IMR-90 (cell line): ENCODE results near the gene B4GALNT1. TPM values are rescaled to one million over a fixed set of nuclear protein-coding genes. Genes with fewer than 3 reads are reported as not detected.

ENCODE experiments used
- ATAC-seq: fragments of 200-7000 bp; cut with Tn5 transposase; 2 replicates; pipeline ENCODE4 v1.9.1; 2020; ENCODE audit warnings: low read depth, mild to moderate bottlenecking, moderate library complexity
- BruUV-seq: library from RNA; stranded (reverse); fragments of 400-500 nt; replicated peaks from 2 replicates; lab custom pipeline; 2021; lab: Mats Ljungman, UMichigan
- CTCF ChIA-PET: fragments of 300-600 bp; formaldehyde crosslinking; extraction: SDS; loops from one replicate; lab custom pipeline; 2021; ENCODE audit warnings: antibody characterized with exemption; lab: Yijun Ruan, JAX
- POLR2A ChIA-PET: fragments of 300-600 bp; sonication (Branson Sonifier 250); formaldehyde crosslinking; loops from one replicate; lab custom pipeline; 2022; ENCODE audit warnings: antibody characterized with exemption; ENCODE audit not compliant: unreplicated experiment; lab: Charles Lee
- DNase-seq: peaks from one replicate; pipeline ENCODE4 v3.0.0; 2013
- H2AFZ ChIP-seq: replicated peaks from 2 replicates; pipeline ENCODE3; 2013; ENCODE audit warnings: low read length, mild to moderate bottlenecking; ENCODE audit not compliant: poor library complexity
- H2AK5ac ChIP-seq: 2 replicates; pipeline ENCODE4 v1.6.1; 2013; ENCODE audit warnings: low read depth, low read length, inconsistent platforms
- H2AK9ac ChIP-seq: replicated peaks from 2 replicates; pipeline ENCODE3; 2013; ENCODE audit warnings: mild to moderate bottlenecking, low read depth, low read length, moderate library complexity; ENCODE audit not compliant: poor library complexity
- H2BK120ac ChIP-seq: 2 replicates; pipeline ENCODE4 v1.6.1; 2013; ENCODE audit warnings: low read depth, low read length, inconsistent platforms
- H2BK15ac ChIP-seq: 3 replicates; pipeline ENCODE4 v1.6.1; 2013; ENCODE audit warnings: low read depth, low read length, inconsistent platforms
- H2BK20ac ChIP-seq: 2 replicates; pipeline ENCODE4 v1.6.1; 2013; ENCODE audit warnings: low read depth, mild to moderate bottlenecking, inconsistent platforms, low read length, moderate library complexity
- H2BK5ac ChIP-seq: 2 replicates; pipeline ENCODE4 v1.6.1; 2013; ENCODE audit warnings: mild to moderate bottlenecking, low read depth, low read length, inconsistent platforms; ENCODE audit not compliant: poor library complexity, severe bottlenecking
- H3K14ac ChIP-seq: replicated peaks from 2 replicates; pipeline ENCODE4 v1.6.1; 2013; ENCODE audit warnings: low read depth, low read length, inconsistent platforms
- H3K18ac ChIP-seq: 2 replicates; pipeline ENCODE4 v1.6.1; 2013; ENCODE audit warnings: low read depth, low read length, control low read depth
- H3K23ac ChIP-seq: 2 replicates; pipeline ENCODE4 v1.6.1; 2013; ENCODE audit warnings: low read depth, low read length, inconsistent platforms
- H3K27ac ChIP-seq: 2 replicates; pipeline ENCODE4 v1.5.1; 2013; ENCODE audit warnings: mild to moderate bottlenecking, control low read depth, low read length; ENCODE audit not compliant: insufficient read depth
- H3K27me3 ChIP-seq: 2 replicates; pipeline ENCODE4 v1.6.1; 2013; ENCODE audit warnings: low read length; ENCODE audit not compliant: control insufficient read depth, insufficient read depth
- H3K36me3 ChIP-seq: 2 replicates; pipeline ENCODE4 v1.6.1; 2013; ENCODE audit warnings: low read length, mixed read lengths; ENCODE audit not compliant: control insufficient read depth, insufficient read depth
- H3K4ac ChIP-seq: 2 replicates; pipeline ENCODE4 v1.6.1; 2013; ENCODE audit warnings: low read depth, low read length, inconsistent platforms
- H3K4me1 ChIP-seq: 2 replicates; pipeline ENCODE4 v1.6.1; 2013; ENCODE audit warnings: low read length, mixed read lengths; ENCODE audit not compliant: control insufficient read depth, insufficient read depth
- H3K4me2 ChIP-seq: 2 replicates; pipeline ENCODE4 v1.6.1; 2013; ENCODE audit warnings: low read depth, mild to moderate bottlenecking, control low read depth, low read length, moderate library complexity
- H3K4me3 ChIP-seq: 2 replicates; pipeline ENCODE4 v1.5.1; 2013; ENCODE audit warnings: low read depth, mild to moderate bottlenecking, control low read depth, low read length, moderate library complexity; ENCODE audit not compliant: insufficient read depth
- H3K56ac ChIP-seq: 2 replicates; pipeline ENCODE4 v1.6.1; 2013; ENCODE audit warnings: low read length, inconsistent platforms; ENCODE audit not compliant: insufficient read depth; ENCODE audit errors: extremely low read depth
- H3K79me1 ChIP-seq, 2 experiments: 2 replicates each; pipeline ENCODE4 v1.6.1; 2013; ENCODE audit warnings: low read length in 2 of 2, inconsistent platforms in 1 of 2, low read depth in 1 of 2
- H3K9ac ChIP-seq: 2 replicates; pipeline ENCODE4 v1.6.1; 2013; ENCODE audit warnings: low read depth, low read length, control low read depth
- H3K9me1 ChIP-seq: 2 replicates; pipeline ENCODE4 v1.6.1; 2013; ENCODE audit warnings: low read length, inconsistent platforms; ENCODE audit not compliant: insufficient read depth
- H3K9me3 ChIP-seq: 2 replicates; pipeline ENCODE4 v1.6.1; 2013; ENCODE audit warnings: low read length; ENCODE audit not compliant: control insufficient read depth, insufficient read depth
- H4K20me1 ChIP-seq: 2 replicates; pipeline ENCODE4 v1.6.1; 2013; ENCODE audit warnings: low read length, inconsistent platforms; ENCODE audit not compliant: insufficient read depth
- H4K5ac ChIP-seq: 2 replicates; pipeline ENCODE4 v1.6.1; 2013; ENCODE audit warnings: mild to moderate bottlenecking, low read depth, low read length, control low read depth
- H4K8ac ChIP-seq, 2 experiments: 2 replicates each; pipeline ENCODE4 v1.6.1; 2013; ENCODE audit warnings: low read depth in 2 of 2, low read length in 2 of 2, control low read depth in 1 of 2, inconsistent platforms in 1 of 2
- H4K91ac ChIP-seq: 2 replicates; pipeline ENCODE4 v1.6.1; 2013; ENCODE audit warnings: low read depth, low read length, inconsistent platforms; ENCODE audit not compliant: insufficient read depth
- CHD1 ChIP-seq: IDR thresholded peaks from 2 replicates; pipeline ENCODE4 v1.6.1; 2012; ENCODE audit warnings: low read depth, low read length, improper control_type of control experiment
- MXI1 ChIP-seq: IDR thresholded peaks from 2 replicates; pipeline ENCODE4 v1.6.1; 2012; ENCODE audit warnings: low read depth, mild to moderate bottlenecking, low read length, moderate library complexity, borderline replicate concordance
- SMC3 ChIP-seq: fragments of 150-350 bp; IDR thresholded peaks from 2 replicates; pipeline ENCODE4 v1.6.1; 2016; ENCODE audit warnings: low read depth, mild to moderate bottlenecking, antibody characterized with exemption, low read length, moderate library complexity
- USF2 ChIP-seq: fragments of 150-350 bp; IDR thresholded peaks from 2 replicates; pipeline ENCODE4 v1.6.1; 2017; ENCODE audit warnings: mild to moderate bottlenecking, antibody characterized with exemption, low read length, low read depth
- WGBS, 2 experiments: methylation state at CpG; one replicate each; pipeline versions ENCODE4 v1.1.5 to v1.1.7; 2013; ENCODE audit warnings: missing lambda C conversion rate in 2 of 2; ENCODE audit not compliant: insufficient read length in 1 of 2; ENCODE audit errors: extremely low coverage in 2 of 2; 5-methylcytosine and 5-hydroxymethylcytosine counted together
- dilution Hi-C: fragments of 300-500 bp; cut with HindIII; formaldehyde crosslinking; loops from one replicate; pipeline ENCODE4 v1.14.3; 2018; ENCODE audit warnings: low sequenced_read_pairs; ENCODE audit not compliant: unreplicated experiment
- in situ Hi-C: fragments of 300-500 bp; cut with MboI; formaldehyde crosslinking; loops from 3 replicates; pipeline ENCODE4 v1.14.3; 2019; ENCODE audit warnings: low sequenced_read_pairs, inconsistent platforms, mixed read lengths
- intact Hi-C: fragments of 100-400 bp; cut with micrococcal nuclease; formaldehyde crosslinking; loops from 2 replicates; pipeline ENCODE4 v1.10.0; 2022
- polyA plus RNA-seq, 3 experiments: library from polyadenylated mRNA; depleted of rRNA; stranded (reverse); fragments of >200 nt; gene quantifications; 2 replicates each; pipeline ENCODE4 v1.2.3, GENCODE V29; 2012; ENCODE audit warnings: low replicate concordance in 1 of 3
- total RNA-seq: library from RNA; depleted of rRNA; stranded (reverse); fragments of >200 nt; gene quantifications from 2 replicates; pipeline ENCODE4 v1.2.3, GENCODE V29; 2012

The B4GALNT1 gene
- total and polyA plus RNA-seq, 2 of the 4 experiments (the other 2 are of a cell fraction): 0.18 to 0.62 TPM

- ChIA-PET CTCF (interaction anchor here (0.8 to 1.1 kb wide), 2 partner anchors 45 to 66 kb away, joined by 4 read pairs; partner anchors contain the start of gene OS9), POLR2A (no interaction called here)
- Histone ChIP-seq H3K4me3 (no peak overlapping the region), H3K18ac (no peak overlapping the region), H3K56ac (no peak overlapping the region), H2AK9ac (peak overlapping the region; percentile 55), H2BK5ac (no peak overlapping the region), H3K4ac (no peak overlapping the region), H3K27ac (no peak overlapping the region), H2AFZ (peak overlapping the region; percentile 75), H4K5ac (no peak overlapping the region), H3K27me3 (peaks cover 72% of the 10 kb centered on the region), H2BK15ac (no peak overlapping the region), H4K91ac (no peak overlapping the region), H3K4me1 (peaks cover 2% of the 10 kb centered on the region; the same call in 1 of the 2 replicates), H3K23ac (no peak overlapping the region), H3K4me2 (no peak overlapping the region), H4K8ac (no peak overlapping the region), H2BK120ac (no peak overlapping the region), H3K9me1 (peaks cover 4% of the 10 kb centered on the region; the same call in 1 of the 2 replicates), H4K20me1 (no peaks in the 10 kb centered on the region; the same call in 1 of the 2 replicates), H2BK20ac (no peak overlapping the region), H3K79me1 (no peaks in the 10 kb centered on the region), H3K36me3 (peaks cover 2% of the 10 kb centered on the region; the same call in 1 of the 2 replicates), H3K9me3 (no peaks in the 10 kb centered on the region), H3K9ac (no peak overlapping the region), H2AK5ac (no peak overlapping the region), H3K14ac (no peak overlapping the region)
- TF ChIP-seq MXI1 (no peak), USF2 (no peak), SMC3 (no peak), CHD1 (no peak)
- WGBS, 2 experiments: 59% methylated on average over 14 of the region's 29 CpGs; no CpG with 5 or more reads in 1 of the 2 experiments
- dilution Hi-C loops: no loop called here
- in situ Hi-C loops: no loop called here
- no peak for ATAC-seq
- intact Hi-C loops: no loop called here
- no TSS peak for BruUV-seq
- DNase-seq: no peak
Observed at GRCh38 chr12:57628280-57629191, 4.5 kb downstream of the B4GALNT1 start.
